ENCODE data around the gene ARAP3.

ARAP3 gene

DNA sequence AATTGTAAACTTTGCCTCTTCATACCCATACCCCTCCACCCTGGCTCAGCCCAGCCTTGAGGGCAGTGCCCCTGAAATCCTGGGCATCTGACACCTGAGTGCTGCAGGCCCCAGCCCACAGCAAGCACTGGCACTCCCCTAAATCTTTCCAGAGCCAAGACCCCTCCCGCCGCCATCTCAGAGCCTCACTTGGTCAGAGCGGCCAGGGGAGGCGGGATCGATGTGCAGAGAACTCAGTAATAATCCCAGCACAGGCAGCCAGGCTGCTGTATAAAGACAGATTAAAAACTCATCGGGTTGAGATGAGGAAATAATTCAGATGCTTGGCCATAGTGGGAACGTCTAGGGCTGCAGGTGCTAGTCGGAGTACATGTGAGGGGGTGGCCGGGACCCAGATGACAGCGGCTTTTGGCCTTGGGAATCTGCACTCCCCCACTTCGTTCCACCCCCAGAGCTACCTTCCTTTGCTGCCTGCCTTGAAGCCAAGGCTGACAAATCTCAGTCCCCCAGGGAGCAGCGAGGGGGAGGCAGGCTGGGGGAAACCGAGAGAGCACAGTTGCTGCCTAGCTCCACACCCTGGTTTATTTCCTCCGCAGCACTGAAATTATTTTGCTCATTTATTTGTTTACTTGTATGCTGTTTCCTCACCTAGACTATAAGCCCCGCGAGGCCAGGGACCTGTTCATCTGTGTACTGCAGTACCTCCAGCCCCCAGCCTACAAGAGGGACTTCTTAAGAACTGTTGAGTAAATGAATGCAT lies 19.5 kb upstream of the ARAP3 start:
- peak; percentile 7 for DNase-seq

GRCh38 chr5:141697586-141697985 lies 15.6 kb upstream of the ARAP3 start:
- DNase-seq: no peak

DNA sequence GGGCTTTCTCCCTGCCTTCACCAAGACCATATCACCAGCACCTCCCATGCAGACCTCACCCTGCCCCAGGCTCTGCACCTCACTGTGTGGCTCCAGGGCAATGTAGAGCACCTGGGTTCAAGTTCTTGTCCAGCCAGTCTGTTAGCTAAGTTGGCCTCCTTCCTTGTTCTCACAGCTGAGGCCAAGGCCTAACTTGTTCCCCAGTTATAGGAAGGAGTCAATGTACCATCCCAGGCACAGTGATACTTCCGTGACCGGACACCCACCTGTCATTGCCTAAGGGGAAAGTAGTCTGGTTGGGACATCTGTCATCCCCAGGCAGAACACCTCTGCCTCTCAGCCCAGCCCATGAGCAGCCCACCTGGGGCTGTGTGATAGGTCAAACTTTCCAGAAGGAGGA lies 14.4 kb upstream of the ARAP3 start:
- DNase-seq: no peak

DNA sequence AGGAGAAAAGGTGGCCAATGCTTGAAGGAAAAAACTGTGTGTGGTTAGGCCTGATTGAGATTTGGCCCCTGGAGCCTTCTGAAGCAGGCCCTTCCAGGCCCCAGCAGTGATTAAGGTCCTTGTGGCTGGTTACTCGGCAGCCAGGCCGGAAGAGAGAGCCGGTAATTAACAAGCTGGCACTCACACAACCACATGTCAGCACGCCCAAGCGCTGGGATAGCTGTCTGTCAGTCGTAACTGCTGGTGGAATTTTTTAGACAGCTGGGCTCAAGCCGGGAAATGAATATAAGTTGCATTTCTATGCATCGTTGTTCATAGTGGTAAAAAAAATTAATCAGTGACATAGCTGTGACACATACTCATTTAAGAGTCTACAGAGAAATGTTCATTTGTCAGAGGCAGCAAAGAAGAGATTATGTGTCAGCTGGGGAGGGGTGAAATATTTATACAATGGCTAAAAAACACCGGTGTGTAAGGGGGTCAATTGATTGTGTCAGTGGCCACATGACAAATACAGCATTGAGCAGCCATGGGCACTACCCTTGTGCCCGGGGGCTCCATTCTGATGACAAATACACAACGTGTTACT lies 13.7 kb upstream of the ARAP3 start:
- no peak for DNase-seq

DNA sequence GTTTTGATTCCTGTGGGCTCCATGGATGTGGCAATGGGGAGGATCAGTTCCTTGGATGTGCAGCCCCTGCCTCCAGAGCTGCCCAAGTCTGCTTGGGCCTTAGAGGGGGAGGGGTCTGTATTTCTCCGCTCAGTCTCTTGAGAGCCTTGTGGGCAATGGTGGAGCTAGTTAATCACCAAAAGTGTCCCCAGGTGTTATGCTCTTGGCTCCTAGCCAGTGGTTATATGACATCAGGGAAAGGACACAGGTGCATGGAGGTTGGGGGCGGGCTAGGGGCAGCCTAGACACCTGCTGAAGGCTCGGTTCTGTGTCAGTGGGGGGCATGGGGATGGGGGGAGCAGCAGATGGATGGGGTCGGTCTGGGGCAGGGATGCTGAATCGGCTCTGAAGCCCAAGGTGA lies 12.4 kb upstream of the ARAP3 start:
- no peak for DNase-seq

GRCh38 chr5:141692919-141693725 lies 11.1 kb upstream of the ARAP3 start:
- DNase-seq: peak; percentile 91

GRCh38 chr5:141692533-141692888 lies 10.5 kb upstream of the ARAP3 start:
- DNase-seq: no peak

DNA sequence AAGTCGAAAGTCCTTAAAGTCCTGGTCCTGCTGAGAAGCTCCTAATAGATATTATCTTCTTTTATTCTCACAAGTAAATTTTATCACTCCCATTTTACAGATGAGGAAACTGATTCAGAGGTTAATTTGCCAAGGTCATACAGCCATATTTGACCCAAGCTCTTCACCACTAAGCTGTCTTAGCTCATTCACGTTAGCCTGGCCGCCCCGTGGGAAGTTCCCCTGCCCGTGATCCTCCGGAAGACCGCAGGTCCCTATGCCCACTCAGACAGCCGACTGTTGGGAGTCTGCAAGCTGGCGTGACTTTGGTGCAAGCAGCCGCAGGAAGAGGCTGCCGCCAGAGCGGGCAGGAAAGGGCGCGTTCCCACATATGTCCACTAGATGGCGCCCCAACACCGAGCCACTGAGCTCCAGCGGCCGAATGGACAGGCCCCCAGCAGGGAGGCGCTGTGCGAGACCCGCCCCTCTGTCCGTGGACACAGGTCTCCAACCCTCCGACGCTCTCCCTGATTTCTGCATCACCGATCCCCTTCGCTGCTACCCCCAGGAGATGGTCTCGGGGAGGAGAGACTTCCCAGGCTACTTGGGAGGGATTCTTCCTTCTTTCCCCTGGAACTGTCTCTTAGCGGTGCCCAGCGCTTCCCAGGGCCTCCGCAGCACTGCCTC lies 10.0 kb upstream of the ARAP3 start:
- DNase-seq: peak; percentile 80

DNA sequence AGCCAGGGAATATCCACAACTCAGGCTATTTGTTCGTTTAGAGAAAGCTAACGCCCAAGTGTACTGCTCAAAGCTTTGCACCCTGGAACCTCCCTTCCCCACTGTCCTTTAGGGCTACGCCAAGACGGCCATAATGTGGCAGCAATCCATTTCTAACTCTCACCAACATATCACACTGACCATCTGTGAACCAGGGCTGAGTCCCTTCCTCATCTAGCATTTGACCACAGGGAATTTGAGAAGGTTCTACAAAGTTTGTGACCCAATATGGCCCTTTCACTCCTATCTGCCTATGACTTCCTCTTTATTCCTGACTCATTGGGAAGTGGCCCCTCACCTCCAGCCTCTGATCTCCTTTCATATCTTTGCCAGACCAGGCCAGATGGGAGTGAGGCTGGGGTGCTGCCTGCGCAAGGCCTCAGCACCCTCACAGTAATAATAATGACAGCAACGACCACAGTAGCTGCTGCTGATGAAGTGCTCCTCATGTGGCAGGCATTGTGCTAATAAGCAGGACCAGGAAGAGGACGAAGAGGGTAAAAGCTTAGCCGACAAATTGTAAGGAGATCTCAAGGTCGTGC lies 9.3 kb upstream of the ARAP3 start:
- no peak for DNase-seq

DNA sequence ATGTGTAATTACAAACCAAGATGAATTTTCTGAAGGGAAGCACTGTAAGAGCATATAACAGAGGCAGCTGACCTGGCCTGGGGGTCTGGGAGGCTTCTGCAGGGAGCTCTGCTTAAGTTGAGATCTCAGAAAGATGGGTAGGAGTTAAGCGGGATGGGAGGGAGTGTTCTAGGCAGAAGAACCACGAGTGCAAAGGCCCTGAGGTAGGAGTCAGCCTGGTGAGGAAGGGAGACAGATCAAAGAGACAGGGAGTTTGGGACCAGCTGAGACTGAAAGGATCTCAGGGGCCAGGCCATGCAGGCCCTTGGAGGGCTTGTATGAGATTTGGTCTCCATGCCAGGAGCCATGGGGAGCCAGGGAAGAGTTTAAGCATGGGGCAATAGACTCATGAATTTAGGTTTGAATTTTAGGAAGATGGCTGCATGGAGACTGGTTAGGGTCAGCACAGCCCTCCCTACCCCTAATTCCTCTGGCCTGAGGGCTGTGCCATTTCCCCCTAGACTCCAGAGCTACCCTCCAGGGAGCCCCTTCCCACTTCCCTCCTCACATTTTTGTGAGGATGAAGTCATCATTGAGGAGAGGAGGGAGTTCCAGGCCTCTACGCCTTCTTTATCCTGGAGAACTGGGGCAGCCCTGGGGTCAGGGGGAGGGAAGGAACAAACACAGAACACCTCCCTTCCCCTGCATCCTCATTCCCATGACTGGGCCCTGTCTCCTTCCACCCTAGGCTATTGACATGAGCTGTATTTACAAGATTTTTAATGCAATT lies 4.8 kb upstream of the ARAP3 start:
- no peak for DNase-seq

DNA sequence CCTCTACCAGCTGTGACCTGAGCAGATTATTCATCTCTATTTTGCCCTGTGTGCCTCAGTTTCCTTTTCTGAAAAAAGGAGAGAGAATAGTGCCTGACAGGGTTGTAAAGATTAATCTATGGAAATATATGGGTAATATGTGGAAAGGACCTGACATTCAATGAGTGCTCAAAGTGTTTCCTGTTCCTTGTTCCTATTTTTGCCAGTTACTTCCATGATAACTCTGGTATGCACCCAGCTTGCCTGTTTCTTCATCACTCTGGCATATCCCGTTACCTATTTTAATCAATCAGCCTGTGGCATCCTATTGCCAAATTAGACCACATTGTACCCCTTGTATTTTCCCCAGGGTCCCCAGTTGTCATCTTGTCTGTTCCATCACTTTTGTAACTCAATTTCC lies 3.6 kb upstream of the ARAP3 start:
- no peak for DNase-seq

- no peak for DNase-seq
Observed at GRCh38 chr5:141683596-141684141, 1.6 kb upstream of the ARAP3 start.

DNA sequence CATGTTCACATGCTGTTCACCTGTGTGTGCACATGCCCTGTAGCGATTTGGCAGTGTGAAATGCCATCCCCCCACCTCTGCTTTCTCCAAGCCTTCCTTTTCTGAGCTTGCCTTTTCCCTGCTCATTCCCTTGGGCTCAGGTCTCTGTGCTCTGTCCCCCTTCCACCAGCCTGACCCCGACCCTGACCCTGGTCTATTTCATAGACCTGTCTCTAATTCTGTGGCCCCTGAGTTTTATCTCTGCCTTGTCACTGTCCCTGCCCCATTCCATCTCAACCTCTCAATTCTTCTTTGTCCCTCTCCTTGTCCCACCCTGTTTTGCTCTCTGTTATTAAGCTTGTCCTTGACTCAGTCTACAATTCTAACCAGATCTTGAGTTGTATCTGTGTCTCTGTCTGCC lies 735 bp downstream of the ARAP3 start:
- no peak for DNase-seq

- DNase-seq: no peak
Observed at GRCh38 chr5:141680751-141681201, 1.3 kb downstream of the ARAP3 start.

DNA sequence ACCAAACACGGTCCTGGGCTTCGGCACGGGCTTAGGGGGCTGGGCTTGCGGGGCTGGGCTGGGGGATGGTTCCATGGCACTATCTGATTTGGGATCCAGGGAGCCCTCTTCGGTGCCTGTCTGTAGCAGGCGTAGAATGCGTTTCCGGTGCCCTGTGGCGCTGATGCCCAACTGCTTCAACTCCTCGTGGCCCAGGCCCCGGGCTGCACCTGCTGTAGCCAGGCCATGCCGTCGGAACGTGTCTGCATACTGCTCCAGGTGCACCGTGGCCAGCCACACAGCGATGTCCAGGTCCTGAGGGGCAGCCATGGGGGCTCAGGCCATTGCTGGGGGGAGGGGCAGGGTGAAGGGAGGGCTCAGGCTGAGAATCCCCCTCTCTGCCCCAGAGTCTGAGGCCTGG lies 1.9 kb downstream of the ARAP3 start:
- no peak for DNase-seq

DNA sequence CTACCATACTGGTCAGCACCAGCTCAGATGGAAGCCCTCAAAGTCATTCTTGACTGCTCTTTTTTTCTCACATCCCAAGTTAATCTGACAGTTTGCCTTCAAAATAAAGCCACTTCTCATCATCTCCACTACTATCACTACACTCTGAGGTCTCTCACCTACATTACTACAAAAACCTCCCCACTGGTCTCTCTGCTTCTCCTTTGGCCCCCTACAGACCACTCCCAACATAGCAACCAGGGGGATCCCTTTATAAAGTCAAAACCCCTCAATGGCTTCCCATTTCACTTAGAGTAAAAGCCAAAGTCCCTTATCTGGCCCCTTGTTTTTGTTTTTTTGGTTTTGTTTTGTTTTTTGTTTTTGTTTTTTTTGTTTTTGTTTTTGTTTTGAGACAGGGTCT lies 4.6 kb downstream of the ARAP3 start:
- DNase-seq: no peak

DNA sequence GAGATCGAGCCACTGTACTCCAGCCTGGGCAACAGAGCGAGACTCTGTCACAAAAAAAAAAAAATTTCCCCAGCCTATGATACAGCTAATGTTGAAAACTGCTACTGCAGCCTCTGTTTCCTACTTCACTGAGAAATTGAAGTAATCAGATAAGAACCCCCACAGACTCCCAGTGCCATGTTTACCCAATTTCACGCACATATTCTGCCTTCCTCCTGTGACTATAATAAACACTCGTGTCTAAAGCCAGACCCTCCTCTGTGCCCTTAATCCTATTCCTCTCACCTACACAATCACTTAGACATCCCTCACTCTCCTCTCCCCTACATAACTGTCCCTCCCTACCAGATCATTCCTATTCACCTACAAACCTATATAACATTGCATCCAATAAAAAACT lies 6.4 kb downstream of the ARAP3 start:
- no peak for DNase-seq

- no peak for DNase-seq
Observed at GRCh38 chr5:141674747-141675146, 7.3 kb downstream of the ARAP3 start.

DNA sequence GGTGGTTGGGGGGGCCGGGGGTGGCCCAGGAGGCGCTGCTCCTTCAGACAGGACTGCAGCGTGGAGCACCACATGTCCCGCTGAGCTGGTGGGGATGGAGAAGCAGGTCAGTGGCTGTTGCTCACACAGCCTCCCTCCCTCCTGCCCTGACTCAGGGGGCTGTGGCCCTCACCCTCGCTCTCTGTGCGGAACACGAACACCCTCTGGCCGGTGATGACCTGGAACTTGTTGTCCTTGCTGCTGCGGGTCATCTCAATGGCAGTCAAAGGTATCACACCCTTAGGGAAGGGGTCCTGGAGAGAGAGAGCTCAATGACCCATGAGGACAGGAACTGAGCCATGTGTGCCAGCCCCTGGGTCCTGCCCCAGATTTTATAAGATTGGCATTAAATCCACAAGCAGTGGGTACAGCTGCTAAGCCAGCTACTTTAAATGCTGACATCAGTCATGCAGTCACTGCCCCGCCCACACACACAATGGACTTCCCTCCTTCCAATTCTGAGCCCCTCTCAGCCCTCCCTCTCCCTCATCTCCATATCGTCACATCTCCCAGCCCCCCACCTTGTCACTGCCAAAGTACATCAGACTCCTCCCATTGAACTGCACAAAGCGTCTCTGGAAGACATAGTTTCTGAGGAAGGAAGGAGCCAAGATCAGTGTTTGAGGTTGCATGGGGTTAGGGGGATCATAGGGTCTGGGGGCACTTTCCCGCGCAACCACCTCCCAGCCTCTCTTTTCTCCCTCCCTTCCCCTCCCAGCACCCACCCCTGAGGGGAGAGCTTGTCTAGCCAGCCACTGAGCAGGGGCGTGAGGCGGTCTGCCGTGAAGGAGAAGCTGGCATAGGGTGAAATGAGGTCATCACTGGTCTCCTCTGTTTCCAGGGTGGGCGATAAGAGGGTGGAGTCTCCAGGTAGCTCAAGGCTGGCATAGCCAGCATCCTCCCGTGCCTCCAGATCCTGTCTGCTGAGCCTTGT lies 8.9 kb downstream of the ARAP3 start:
- DNase-seq: no peak

DNA sequence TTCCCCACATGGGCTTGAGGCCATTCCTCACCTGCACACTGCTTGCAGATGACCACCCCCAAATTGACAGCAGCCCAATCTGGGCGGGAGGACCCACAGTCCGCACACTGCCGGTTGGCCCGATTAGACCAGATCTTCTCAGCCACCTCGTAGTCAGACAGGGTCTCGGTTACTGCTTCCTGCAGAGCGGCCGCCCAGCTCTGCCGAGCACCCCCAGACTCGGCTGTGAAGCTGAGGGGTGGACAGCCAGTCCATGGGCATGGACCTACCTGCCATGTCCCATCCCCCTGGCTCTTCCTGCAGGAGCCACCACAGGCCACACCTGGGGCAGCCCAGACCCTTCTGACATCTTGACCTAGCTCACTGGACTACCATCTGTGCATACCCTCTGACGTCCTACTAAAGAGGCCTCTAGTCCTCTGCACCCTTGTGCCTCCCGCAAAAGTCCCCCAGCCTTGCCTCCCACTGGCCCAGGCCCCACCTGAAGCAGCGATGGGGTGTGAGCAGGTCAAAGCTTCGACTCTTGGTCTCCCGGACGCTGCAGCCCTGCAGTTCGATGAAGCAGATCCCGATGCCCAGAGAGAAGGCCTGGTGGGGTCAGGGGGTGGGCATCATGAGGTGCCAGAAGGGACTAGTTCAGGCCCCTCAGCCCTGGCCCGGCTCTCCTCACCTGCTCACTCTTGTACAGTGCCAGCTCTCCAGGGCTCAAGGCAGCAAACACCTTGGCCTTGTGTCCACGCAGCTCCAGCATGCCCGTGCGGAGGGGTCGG lies 9.8 kb downstream of the ARAP3 start:
- no peak for DNase-seq

All from stimulated activated naive CD4-positive, alpha-beta T cell treated with Interleukin-2 at 50 U/mL for 16 hours (primary cell).